Esophagus muscularis mucosa (tissue), 4 donors: ENCODE data around the gene IGBP1. TPM values are rescaled to one million over a fixed set of nuclear protein-coding genes. Genes with fewer than 3 reads are reported as not detected.
"Not testable (repeated sequence)": the region's sequence is repeated elsewhere in the genome, so short reads cannot be mapped to it uniquely, and the experiment has no call there.

Experiments used
- DNase-seq: peaks from one replicate; pipeline ENCODE4 v3.0.0-alpha.2; 2017; ENCODE audit errors: extremely low spot score
- H3K27ac ChIP-seq, 4 donors: fragments of 200-600 bp; sonication (generic); replicated peaks in 1 of 4; 1 replicate in 3 of 4; 2 replicates in 1 of 4; pipeline ENCODE4 v1.5.1; 2016 to 2019; ENCODE audit warnings: mild to moderate bottlenecking in 1 of 4
- H3K27me3 ChIP-seq, 4 donors: fragments of 200-600 bp; sonication (generic); one replicate each; pipeline versions ENCODE4 v1.5.1 to v1.6.0; 2016 to 2019
- H3K36me3 ChIP-seq, 4 donors: fragments of 200-600 bp; sonication (generic); one replicate each; pipeline ENCODE4 v1.5.1; 2016 to 2019
- H3K4me1 ChIP-seq, 4 donors: fragments of 200-600 bp; sonication (generic); one replicate each; pipeline ENCODE4 v1.5.1; 2016 to 2019
- H3K4me3 ChIP-seq, 4 donors: fragments of 200-600 bp; sonication (generic); 1 replicate in 2 of 4; 2 replicates in 2 of 4; pipeline ENCODE4 v1.5.1; 2016 to 2019; ENCODE audit warnings: mild to moderate bottlenecking in 4 of 4, moderate library complexity in 1 of 4
- H3K9me3 ChIP-seq, 4 donors: fragments of 200-600 bp; sonication (generic); 1 replicate in 3 of 4; 2 replicates in 1 of 4; pipeline ENCODE4 v1.5.1; 2016 to 2019
- CTCF ChIP-seq, 3 experiments: fragments of 200-600 bp in 2 of 3; fragments of 450-650 bp in 1 of 3; sonication (generic) in 2 of 3; IDR thresholded peaks; one replicate each; pipeline ENCODE4 v1.5.1; 2017 to 2019; ENCODE audit warnings: antibody characterized with exemption in 3 of 3, mild to moderate bottlenecking in 2 of 3, moderate library complexity in 1 of 3
- EP300 ChIP-seq: sonication (generic); formaldehyde crosslinking; IDR thresholded peaks from one replicate; pipeline ENCODE4 v1.6.1; 2017; ENCODE audit warnings: antibody characterized with exemption
- POLR2A ChIP-seq: fragments of 450-650 bp; IDR thresholded peaks from one replicate; pipeline ENCODE4 v1.6.1; 2017; ENCODE audit warnings: antibody characterized with exemption, moderate library complexity, mild to moderate bottlenecking, low read depth
- POLR2AphosphoS5 ChIP-seq, 2 donors: sonication (generic); formaldehyde crosslinking; IDR thresholded peaks; one replicate each; pipeline ENCODE4 v1.6.1; 2017; ENCODE audit warnings: antibody characterized with exemption in 2 of 2
- WGBS: methylation state at CpG from one replicate; pipeline ENCODE4 v1.1.5; 2018; 5-methylcytosine and 5-hydroxymethylcytosine counted together
- intact Hi-C: fragments of 100-400 bp; cut with DNase I; formaldehyde crosslinking; loops from one replicate; pipeline ENCODE4 v1.15.1; 2023
- total RNA-seq, 4 donors: library from RNA; depleted of rRNA; stranded (reverse); fragments of >200 nt; gene quantifications; one replicate each; pipeline versions ENCODE4 v1.1.0 to v1.2.1, GENCODE V29; 2016

IGBP1 gene
- total RNA-seq, 4 donors from 2014 or later = 48.2 to 69.0 (median 60.6) TPM

- Histone ChIP-seq H3K27ac (no peak overlapping the region), H3K9me3 (no peaks in the 10 kb centered on the region), H3K4me3 (no peak overlapping the region), H3K27me3 (no peaks in the 10 kb centered on the region), H3K4me1 (no peaks in the 10 kb centered on the region), H3K36me3 (no peaks in the 10 kb centered on the region)
- intact Hi-C loops = no loop called here
- TF ChIP-seq CTCF (IDR thresholded peaks at IDR 0.05) = no peak
- TF ChIP-seq POLR2AphosphoS5 (IDR thresholded peaks at IDR 0.05) = no peak
- no peak for TF ChIP-seq EP300
- TF ChIP-seq POLR2A = no peak
- DNase-seq = no peak
- WGBS = 83% methylated on average over 5 of the region's 5 CpGs
These were observed 68.5 kb downstream of the IGBP1 start for GRCh38 chrX:70201732-70202131.

GRCh38 chrX:70208479-70208878, 75.2 kb downstream of the IGBP1 start:
- no peak for DNase-seq
- TF ChIP-seq POLR2AphosphoS5 (IDR thresholded peaks at IDR 0.05) (no peak), EP300 (no peak), CTCF (IDR thresholded peaks at IDR 0.05) (no peak), POLR2A (no peak)
- no peaks in the 10 kb centered on the region for H3K9me3 ChIP-seq
- no peaks in the 10 kb centered on the region for H3K4me1 ChIP-seq
- intact Hi-C loops = no loop called here
- no peaks in the 10 kb centered on the region for H3K36me3 ChIP-seq
- H3K27me3 ChIP-seq = no peaks in the 10 kb centered on the region
- H3K27ac ChIP-seq = no peak overlapping the region
- no peak overlapping the region for H3K4me3 ChIP-seq

GRCh38 chrX:70209570-70209969, 76.3 kb downstream of the IGBP1 start:
- H3K9me3 ChIP-seq, H3K4me1 ChIP-seq, H3K27ac ChIP-seq, H3K4me3 ChIP-seq, DNase-seq, H3K36me3 ChIP-seq, H3K27me3 ChIP-seq, intact Hi-C loops: not testable (repeated sequence)
- WGBS = 60% methylated on average over 6 of the region's 6 CpGs

Other genes with a start within 250 kb of the IGBP1 start
- not detected for gene AWAT2, start 83.5 kb upstream of the IGBP1 start, total RNA-seq
- not detected for gene OTUD6A, start 71.0 kb upstream of the IGBP1 start, total RNA-seq
- not detected for gene DGAT2L6, start 44.0 kb downstream of the IGBP1 start, total RNA-seq
- gene AWAT1, start 101.2 kb downstream of the IGBP1 start, total RNA-seq = not detected
- gene P2RY4, start 126.8 kb downstream of the IGBP1 start, total RNA-seq = 1 to 10 TPM in 1 of 4 donors, under 1 TPM in 1, not detected in 2; 0.23 to 1.2 TPM
- gene ARR3, start 134.9 kb downstream of the IGBP1 start, total RNA-seq = not detected
- gene RAB41, start 148.7 kb downstream of the IGBP1 start, total RNA-seq = not detected
- gene PDZD11, start 156.5 kb downstream of the IGBP1 start, total RNA-seq = 10 to 100 TPM; 26.0 to 32.9 (median 29.4) TPM
- gene KIF4A, start 156.7 kb downstream of the IGBP1 start, total RNA-seq = under 1 TPM; 0.06 to 0.42 (median 0.37) TPM